NCI-H2029 treated with DMSO at 0.1 percent for 48 hours (cell line): ENCODE data around the gene JOSD2.

Experiments used
- DNase-seq: peaks from one replicate; lab custom pipeline; 2025; lab: John Stamatoyannopoulos, UW

JOSD2 gene, protein sequence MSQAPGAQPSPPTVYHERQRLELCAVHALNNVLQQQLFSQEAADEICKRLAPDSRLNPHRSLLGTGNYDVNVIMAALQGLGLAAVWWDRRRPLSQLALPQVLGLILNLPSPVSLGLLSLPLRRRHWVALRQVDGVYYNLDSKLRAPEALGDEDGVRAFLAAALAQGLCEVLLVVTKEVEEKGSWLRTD

DNA sequence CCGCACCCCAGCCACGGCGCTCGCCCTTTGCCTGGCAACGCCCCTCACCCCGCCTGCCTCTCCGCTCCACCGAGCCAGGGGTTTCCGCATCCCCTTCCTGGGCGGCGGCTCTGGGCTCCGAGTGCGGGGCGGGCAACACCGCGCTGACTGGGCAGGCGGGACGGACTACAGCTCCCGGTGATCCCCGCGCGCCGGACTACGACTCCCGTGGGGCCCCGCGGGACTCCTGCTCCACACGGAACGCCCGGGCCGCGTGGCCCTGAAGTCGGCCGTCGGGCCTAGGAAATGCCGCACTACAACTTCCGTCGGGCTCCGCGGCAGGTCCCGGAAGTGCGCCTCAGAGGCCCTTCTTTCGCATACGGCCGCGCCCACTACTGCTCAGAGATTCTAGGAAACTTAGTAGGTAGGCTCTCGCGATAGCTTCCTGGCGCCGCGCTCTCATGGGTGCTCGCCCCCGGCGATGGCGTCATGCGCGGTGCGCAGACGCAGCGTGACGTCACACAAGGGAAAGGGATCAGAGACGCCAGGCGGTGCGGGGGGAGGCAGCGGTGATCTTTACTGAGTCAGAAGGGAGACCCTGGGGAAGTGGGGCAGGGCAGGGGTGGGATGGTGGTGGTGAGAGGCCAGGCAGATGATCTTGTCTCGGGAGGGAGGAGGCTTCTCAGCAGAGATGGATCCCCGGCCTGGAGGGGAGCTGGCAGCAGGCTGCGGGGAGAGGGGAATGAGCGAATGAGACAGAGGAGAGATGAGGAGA lies at the start of gene JOSD2:
TSS of gene JOSD2 (minus strand) at position 123 of the 754 bp plus-strand sequence. CDS start 760 bp downstream, outside the sequence.
- DNase-seq = peak; percentile 77

DNA sequence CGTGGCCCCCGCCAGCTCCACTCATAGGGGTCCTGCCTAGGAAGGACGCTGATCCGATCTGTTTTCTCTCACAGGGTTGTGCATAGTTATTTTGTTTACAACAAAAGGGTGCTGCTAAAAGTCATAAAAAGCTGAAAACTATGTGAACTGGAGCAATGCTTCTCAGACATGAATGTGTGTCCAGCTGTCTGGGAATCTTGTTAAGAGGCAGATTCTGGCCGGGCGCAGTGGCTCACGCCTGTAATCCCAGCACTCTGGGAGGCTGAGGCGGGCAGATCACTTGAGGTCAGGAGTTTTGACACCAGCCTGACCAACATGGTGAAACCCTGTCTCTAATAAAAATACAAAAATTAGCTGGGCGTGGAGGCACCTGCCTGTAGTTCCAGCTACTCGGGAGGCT lies 48.6 kb upstream of the JOSD2 start:
- no peak for DNase-seq

DNA sequence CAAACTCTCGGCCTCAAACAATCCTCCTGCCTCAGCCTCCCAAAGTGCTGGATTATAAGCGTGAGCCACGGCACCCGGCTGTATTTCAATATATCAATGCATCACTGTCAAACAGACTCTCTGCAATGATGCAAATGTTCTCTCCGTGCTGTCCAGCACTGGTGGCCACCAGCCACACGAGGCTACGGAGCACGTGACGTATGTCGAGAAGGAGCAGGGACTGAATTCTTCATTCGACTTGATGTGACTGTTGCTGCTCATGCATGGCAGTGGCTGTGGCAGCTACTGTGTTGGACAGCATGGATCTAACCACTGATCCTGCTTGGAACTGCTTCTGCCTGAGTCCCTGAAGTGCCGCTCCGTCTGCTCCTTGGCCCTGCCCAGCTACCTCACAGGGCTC lies 47.5 kb upstream of the JOSD2 start:
- no peak for DNase-seq

DNA sequence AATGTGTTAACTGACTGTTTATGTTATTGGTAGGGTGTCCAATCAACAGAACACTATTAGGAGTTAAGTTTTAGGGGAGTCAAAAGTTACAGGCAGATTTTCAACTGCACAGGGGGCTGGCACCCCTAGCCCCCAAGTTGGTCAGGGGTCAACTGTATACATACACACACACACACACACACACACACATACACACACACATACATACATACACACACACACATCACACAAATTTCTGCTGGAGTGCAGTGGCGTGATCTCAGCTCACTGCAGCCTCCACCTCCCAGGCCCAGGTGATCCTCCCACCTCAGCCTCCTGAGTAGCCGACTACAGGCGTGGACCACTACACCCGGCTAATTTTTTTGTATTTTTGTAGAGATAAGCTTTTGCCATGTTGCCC lies 47.0 kb upstream of the JOSD2 start:
- DNase-seq = no peak

DNA sequence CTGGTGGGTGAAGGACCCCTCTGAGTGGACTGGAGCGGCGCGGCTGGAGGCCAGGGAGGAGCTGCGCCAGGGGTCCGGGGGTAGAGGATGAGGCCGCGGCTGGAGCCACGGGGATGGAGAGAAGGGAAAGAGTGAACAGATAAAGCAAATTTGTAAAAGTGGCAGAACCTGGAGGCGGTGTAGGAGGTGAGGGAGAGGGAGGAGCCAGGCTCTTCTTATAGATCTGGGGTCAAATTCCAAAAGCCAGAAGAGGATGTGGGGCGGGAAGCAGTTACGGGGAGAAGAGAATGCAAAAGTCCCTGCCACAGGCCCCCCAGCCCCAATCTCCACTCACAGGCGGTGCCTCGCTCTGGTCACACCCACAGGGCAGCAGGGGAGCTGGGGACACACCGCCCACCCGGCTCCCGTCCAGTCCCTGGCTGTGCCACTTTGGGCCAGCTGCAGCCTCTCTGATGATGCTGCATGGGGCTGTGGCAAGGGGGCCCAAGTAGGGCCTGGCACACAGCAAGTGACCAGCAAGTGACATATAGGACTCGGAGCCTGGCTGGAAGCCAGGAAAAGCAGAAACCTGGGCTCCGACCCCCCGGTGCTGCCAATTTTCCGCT lies 46.1 kb upstream of the JOSD2 start:
- no peak for DNase-seq

DNA sequence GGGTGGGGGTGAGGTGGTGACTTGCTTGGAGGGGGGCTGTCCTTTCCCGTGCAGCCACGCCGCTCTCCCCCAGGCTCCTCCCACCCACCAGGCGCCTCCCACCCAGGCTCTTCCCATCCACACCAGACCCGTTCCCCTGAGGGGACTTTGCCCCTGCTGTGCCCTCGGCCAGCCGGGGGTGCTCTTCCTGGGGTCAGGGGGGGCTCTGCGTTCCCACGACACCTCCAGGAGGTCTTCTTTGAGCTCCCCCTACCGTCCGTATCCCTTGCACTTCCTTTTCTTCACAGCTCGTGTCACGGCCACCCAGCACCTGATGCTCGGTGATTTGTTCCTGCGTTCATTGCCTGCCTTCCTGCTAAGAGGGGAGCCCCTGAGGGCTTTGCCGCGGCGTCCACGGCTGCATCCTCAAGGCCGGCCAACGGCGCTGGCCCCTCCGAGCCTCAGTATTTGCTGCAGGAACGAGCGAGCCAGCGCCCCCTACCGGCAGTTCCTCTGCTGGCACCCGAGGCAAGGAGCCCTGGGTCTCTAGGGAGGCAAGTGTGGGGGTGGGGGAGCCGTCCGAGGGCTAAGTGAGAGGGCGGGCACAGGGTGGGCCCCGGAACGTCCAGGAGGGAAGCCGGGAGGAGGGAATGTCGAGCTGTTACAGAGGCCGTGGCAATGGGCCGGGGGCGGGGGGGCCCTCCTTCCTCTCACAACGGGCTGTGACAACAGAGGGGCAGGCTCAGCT lies 45.5 kb upstream of the JOSD2 start:
- no peak for DNase-seq

DNA sequence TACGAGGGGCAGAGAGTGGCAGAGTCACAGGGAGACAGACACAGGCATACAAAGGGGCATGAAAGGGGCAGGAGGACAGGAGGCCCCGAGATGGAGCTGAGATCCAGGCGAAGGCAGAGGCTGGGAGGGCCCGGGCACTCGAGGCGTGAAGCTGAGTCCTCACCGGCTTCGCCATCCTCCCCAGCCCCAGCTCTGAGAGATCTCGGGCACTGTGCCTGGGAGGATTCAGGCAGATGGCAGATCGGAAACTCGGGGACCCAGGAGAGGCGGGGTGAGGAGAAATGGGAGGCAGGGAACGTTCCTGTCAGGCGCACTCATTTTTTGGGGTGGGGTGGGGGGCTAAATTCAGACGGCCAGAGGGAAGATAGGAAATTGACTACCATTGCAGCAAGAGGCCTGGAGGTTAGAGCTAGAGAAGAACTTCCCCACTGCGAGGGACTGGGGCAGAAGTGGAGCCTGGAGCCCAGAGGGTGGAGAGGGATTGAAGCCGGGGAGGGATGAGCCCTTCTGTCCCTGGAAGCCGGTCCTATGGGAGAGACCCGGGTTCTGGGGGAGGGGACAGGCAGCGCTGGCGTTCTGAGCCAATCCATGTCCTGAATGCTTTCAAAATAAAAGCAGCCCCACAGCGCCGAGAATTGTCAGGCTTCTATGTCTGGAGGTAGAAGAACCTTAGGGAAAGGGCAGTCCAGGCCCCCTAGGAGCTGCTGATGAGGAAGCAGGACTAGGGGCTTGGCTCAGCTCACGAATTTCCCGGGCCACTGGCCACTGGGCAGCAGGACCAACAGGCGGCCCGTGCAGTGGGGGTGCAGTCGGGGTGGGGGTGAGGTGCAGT lies 44.7 kb upstream of the JOSD2 start:
- no peak for DNase-seq

DNA sequence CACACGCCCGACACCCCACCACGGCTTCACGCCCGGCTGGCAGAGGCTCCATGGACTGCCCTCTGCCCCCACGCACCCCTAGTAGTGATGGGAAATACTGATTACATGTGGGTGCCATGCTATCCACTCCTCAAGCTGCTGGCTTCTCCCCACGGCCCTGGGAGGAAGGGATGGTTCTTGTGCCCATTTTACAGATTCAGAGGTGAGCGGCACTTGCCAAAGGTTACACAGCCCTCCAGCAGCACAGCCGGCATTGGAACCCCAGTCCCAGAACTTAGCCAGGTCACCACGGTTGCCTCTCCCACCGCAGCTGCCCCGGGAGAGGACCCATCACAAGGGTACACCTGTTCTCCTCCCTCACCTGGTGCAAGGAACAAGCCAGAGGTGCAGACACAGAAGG lies 44.0 kb upstream of the JOSD2 start:
- no peak for DNase-seq

DNA sequence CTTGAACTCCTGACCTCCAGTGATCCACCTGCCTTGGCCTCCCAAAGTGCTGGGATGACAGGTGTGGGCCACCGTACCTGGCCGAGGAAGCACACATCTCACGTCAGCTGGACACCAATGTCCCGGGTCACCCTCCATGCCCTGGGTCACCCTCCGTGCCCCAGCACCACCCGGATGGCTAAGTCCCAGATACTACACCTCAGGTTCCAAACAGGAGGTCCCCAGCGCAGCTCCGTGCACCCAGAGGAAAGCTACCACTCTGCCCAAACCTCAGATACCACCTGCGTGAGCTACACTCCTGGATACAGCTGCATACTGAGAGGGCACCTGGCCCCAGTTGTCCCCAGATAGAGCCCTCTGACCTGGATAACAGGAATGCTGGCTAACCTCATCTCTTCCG lies 43.2 kb upstream of the JOSD2 start:
- DNase-seq = no peak

DNA sequence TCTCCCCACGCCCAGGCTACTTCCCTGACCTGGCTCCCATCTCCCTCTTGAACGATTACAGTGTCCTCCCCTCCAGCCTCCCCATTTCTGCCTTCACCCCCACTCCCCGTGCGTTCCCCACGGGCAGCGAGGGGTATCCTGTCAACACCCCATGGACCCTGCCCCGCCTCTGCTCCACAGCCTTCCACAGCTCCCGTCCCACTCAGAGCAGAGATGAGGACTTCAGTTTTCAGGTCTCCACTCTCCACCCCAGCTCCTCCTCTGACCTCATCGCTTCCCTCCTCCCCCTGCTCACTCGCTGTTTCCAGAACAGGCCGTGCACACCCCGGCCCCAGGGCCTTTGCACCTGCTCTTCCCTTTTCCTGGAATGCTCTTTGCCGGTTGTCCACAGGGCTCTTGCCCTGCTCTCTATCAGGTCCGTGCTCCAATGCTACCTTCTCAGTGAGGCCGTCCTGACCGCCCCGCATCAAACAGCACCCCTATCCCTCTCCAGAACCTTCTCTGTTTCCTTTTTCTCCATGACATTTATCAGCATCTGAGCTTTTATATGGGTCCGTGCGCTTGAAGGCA lies 42.2 kb upstream of the JOSD2 start:
- no peak for DNase-seq

DNA sequence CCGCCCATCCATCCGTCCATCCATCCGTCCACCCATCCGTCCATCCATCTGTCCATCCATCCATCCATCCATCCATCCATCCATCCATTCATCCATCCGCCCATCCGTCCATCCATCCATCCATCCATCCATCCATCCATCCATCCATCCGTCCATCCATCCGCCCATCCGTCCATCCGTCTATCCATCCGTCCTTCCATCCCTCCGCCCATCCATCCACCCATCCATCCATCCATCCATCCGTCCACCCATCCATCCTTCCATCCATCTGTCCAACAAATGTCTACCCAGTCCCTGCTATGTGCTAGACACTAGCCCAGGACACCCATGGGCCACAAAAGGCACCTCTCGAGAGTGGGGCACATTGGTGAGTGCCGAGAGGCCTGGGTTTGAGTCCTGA lies 41.5 kb upstream of the JOSD2 start:
- no peak for DNase-seq

DNA sequence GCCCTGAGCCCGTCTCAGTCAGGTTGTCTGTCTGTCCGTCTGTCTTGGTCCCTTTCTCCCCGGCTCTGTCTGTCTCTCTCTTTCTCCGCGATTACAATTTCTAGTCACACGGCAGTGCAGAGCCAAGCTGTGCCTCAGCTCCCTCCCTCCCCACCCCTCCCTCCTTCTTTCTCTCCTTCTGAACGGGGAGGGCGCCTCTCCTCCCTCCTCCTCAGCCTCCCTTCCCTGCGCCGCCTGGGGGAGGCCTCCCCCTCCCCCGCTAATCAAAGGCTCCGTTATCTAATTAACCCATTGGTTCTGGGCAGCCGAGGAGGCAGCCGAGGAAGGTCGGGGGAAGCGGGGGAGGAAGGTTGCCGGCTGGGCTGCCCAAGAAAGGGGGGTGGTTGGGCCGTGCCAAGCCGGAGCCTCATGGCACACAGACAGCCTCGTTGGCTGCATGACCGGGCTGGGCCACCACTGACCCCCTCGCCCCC lies 40.8 kb upstream of the JOSD2 start:
- no peak for DNase-seq

DNA sequence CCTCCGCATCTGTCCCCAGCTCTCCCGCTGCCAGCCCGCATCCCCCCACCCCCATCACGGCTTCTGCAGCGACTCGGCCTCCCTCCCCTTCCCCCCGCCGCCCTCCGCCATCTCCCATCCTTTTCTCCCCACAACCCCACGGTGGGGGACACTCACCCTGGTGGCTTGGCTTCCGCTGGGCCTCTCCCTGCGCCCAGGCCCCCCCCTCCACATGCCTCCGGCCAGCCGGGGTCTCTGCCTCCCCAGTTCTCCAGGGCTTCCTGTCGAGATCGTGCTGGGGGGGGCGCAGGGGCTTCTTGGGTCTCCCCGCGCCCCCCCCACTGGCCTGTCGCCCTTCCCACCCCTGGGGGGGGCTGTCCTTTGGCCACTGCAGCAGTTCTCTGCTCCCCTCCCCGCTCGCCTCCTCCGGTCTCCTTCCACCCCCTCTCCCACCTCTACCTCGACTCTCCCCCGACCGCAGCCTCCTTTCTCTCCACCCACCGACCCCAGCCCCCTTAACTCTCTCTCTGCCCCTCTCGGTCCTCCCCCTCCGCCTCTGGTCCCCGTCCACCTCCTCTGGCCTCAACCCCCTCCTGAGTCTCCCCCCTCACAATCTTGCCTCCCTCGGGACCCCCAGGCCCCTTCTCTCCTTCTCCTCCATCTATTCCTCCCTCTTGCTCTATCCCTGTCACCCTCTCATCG lies 40.2 kb upstream of the JOSD2 start:
- DNase-seq = no peak

DNA sequence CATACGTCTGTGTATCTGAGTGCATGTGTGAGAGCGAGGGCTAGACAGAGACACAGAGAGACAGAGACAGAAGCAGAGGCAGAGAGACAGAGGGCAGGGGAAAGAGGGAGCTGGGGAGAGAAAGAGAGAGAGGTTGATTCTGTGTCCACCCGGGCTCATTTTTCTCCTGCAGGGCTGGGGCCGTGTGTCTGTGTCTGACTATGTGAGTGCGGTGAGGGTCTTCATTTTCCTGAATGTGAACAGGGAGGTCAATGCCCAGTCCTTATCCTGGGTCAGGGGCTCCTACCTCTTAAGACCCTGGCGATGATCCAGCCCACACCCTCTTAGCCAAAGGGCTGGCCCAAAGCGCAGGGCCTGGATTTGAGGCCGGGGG lies 39.6 kb upstream of the JOSD2 start:
- no peak for DNase-seq

DNA sequence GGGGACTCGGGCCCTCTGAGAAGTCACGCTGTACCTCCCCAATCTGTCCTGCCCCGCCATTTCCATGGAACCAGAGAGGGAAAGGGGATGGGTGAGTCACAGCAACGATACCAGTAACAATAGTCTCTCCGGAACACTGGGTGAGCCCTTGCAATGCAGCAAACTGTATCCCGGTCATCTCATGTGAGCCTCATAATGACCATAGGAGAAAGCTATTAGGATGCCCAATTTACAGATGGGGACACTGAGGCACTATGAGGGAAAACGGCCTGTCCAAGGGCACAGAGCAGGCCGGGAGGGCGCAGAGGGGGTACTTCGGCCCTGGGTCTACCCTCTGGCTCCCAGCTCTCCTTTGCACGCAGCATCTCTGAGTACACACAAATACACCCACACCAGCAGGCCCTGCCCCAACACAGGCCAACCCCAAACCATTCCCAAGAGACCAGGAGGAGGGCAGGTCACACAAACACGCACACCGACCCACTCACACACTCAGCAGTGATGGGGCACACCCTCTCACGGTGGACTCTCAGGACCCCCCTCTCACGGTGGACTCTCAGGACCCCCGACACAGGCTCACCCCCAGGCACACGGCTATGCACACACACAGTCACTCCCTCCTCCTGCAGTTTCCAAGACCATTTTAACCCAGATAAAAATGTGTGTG lies 39.1 kb upstream of the JOSD2 start:
- DNase-seq = no peak

DNA sequence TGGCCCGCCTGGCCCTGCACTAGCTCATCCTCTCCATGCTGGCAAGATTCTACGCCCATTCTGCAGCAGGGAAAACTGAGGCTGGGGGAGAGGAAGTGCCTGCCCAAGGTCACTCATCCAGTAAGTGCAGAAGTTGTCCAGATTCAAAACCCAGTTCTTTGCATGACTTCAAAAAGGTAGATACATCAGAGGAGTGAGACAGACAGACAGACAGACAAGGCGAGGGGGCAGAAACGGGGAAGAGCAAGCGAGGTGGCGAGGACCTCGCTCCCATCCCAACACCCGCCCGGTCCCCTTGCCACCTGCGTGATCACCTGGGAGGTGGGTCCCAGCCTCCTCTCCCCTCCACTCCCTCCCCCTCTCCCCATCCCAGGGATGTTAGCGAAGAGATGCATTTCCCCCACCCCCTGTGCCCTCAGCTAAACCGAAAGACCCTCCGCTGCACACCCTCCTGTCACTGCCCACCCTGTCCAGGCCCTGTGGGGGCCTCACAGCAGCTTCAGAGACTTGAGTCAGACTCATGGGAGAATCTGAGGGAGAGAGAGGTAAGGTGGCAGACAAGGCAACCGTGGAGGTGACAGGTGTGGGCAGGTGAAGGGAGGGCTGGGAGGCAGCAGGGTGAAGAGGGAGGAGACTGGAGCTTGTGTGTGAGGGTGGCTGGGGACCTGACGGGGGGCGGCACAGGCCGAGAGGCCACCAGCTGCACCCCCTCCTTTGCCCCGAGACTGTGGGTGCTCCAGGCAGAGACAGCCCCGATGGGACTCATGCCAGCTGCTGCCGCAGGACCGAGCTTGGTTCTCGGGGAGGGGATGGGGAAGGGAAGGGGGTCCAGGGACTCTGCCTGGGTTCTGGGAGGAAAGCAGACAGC lies 38.3 kb upstream of the JOSD2 start:
- DNase-seq = no peak

DNA sequence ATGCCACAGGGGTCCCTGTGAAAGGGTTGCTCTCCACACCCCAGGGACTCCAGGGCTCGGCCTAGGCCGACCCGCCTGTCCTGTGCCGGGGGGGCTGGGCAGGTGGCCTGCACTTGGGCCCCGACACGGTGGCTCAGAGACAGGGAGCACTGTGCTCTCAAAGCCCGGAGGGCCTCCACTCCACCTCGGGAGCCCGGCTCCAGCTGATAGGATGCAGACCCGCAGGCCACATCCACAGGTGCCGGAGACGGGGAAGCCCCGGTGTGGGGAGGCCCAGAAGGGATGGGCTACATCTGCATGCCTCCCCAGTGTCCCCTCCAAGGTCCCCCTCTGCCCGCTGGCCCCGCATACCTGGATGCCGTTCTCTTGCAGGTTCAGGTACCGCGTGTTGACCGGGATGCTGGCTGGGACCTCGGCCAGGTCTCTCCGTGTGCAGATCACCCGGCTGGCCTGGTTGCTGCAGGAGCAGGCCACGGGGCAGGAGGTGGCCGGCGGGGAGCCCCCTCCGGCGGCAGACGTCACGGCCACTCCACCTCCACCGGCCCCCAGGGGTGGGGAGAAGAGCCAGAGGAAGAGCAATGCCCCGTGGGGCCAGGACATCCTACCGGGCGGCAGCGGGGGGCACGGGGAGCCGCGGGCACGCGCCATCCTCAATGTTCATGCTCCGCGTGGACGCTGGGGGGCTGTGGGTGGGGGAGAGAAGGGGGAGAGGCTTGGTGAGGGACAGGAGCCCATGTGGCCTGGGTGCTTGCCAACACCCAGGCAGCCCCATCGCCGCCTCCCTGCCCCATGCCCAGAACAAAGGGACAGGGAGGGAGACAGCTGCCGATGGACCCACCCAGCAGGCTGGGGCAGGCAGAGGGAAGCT lies 37.4 kb upstream of the JOSD2 start:
- DNase-seq = no peak
